Measurements from ENCODE around the gene CLEC20A.

DNA sequence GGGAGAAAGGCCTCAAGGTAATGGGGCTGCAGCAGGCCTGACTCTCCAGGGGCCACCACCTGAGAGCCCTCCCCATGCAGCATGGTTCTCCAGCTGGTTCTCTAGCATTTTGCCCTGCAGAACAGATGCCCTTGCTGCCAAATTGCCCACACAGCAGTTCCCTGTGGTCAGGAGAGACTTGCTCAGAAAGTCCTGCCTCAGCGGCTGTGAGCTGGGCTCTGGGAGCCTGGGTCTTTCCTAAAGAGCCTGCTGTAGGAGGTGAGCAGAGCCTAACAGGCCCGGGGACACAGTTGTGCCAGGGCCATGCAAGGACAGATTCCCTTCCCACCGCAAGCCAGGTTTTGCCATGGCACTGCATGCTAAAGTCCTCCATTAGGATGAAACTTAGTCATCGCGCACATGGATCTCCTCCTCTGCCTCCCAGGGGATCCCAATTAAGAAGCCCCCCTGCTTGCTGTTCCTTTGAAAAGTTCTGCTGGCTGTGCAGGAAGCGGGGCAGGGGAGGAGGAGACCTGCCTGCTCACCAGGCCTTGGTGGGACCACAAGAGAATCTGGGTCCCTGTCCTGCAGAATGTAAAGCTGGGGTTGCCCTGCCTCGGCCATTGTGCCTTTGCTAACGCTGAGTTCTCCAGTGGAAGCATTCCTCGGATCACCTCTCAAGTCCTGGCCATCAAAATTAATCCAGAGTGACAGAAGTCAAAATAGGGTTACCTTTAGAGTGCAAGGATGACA, 37.5 kb upstream of the CLEC20A start:
- no peak for TF ChIP-seq GATA2 (IDR thresholded peaks at IDR 0.05; ENCODE audit: low read depth, low read length)
- no peak for TF ChIP-seq GATA3 (IDR thresholded peaks at IDR 0.05; ENCODE audit: low read depth, low read length)

Data from SH-SY5Y (cell line).